ENCODE data around the gene LRFN3. TPM values are rescaled to one million over a fixed set of nuclear protein-coding genes. Genes with fewer than 3 reads are reported as not detected.
A peak's percentile ranks its signal among the peaks of the same experiment; 100 is the strongest.

The LRFN3 gene
- total RNA-seq, 1 donor from 2014 or later, result 14.4 TPM

DNA sequence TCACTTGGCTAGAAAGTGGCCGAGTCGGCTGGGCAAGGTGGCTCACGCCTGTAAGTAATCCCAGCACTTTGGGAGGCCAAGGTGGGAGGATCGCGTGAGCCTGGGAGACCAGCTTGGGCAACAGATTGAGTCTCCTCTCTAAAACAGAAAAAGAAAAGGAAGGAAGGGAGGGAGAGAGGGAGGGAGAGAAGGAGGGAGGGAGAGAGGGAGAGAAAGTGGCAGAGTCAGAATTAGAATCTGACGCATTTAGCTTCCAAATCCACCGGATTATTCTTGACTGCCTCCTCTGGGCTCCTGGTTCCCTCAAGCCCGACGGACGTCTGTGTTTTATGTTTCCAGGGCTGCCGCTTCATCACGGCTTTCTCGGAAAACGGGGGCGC is 22.5 kb downstream of the LRFN3 start:
- no peaks in the 10 kb centered on the region for H3K36me3 ChIP-seq (ENCODE audit: control insufficient read depth, insufficient read depth, low read length)
- DNase-seq (ENCODE audit: low read depth), result no peak
- H3K27me3 ChIP-seq (ENCODE audit: control insufficient read depth, insufficient read depth, low read length), result peaks cover 31% of the 10 kb centered on the region
- TF ChIP-seq, protein P1, sequence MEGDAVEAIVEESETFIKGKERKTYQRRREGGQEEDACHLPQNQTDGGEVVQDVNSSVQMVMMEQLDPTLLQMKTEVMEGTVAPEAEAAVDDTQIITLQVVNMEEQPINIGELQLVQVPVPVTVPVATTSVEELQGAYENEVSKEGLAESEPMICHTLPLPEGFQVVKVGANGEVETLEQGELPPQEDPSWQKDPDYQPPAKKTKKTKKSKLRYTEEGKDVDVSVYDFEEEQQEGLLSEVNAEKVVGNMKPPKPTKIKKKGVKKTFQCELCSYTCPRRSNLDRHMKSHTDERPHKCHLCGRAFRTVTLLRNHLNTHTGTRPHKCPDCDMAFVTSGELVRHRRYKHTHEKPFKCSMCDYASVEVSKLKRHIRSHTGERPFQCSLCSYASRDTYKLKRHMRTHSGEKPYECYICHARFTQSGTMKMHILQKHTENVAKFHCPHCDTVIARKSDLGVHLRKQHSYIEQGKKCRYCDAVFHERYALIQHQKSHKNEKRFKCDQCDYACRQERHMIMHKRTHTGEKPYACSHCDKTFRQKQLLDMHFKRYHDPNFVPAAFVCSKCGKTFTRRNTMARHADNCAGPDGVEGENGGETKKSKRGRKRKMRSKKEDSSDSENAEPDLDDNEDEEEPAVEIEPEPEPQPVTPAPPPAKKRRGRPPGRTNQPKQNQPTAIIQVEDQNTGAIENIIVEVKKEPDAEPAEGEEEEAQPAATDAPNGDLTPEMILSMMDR (IDR thresholded peaks at IDR 0.05; ENCODE audit: insufficient read depth, low read length, poor library complexity, severe bottlenecking), result no peak
- no peak overlapping the region for H3K4me3 ChIP-seq (ENCODE audit: low read depth, low read length)

DNA sequence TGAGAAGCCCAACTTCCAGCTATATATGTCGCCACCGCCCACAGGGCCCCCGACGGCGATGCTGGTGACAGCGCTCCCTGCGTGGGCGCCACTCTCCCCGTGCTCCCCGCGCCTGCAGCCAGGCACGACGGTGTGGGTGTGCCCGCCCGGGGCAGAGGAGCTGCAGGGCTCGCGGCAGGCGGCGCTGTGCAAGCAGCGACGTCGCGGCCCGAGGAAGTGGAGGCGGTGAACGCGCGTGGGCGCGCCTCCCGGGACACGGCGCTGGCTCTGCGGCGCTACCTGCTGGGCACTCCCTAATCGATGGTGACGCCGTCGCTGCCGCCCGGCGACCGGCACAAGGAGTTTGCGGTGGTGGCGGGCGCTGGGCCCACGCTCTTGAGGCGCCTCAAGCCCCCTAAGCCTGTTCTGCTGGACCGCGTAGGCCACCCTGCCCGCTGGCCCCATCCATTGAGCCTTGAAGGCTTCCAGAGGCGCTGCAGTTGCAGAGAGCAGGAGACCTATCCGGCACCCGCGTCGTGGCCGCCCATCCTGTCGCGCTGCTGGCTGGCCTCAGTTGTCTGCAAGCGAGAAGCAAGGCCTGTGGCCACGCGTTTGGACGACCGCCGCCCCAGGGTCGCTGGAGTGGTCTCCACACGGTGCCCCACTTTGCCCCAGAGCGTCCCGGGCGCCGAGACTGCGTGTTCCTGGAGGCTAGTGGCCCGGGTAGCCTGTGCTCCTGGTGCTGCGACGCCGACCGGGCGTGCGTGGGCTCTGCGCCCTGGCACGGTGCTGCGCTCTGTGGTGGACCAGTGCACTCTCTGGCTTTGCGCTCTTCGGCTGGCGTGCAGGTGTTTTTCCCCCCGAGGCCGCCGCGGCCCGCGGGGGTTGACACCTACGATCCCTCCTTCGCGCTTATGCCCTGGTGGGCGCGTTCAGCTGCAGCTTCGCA is 23.1 kb downstream of the LRFN3 start:
- H3K27me3 ChIP-seq (ENCODE audit: control insufficient read depth, insufficient read depth, low read length), result peaks cover 31% of the 10 kb centered on the region
- H3K4me3 ChIP-seq (ENCODE audit: low read depth, low read length), result no peak overlapping the region
- no peak for DNase-seq (ENCODE audit: low read depth)
- H3K36me3 ChIP-seq (ENCODE audit: control insufficient read depth, insufficient read depth, low read length), result no peaks in the 10 kb centered on the region
- TF ChIP-seq, protein P1 (IDR thresholded peaks at IDR 0.05; ENCODE audit: insufficient read depth, low read length, poor library complexity, severe bottlenecking), result no peak

DNA sequence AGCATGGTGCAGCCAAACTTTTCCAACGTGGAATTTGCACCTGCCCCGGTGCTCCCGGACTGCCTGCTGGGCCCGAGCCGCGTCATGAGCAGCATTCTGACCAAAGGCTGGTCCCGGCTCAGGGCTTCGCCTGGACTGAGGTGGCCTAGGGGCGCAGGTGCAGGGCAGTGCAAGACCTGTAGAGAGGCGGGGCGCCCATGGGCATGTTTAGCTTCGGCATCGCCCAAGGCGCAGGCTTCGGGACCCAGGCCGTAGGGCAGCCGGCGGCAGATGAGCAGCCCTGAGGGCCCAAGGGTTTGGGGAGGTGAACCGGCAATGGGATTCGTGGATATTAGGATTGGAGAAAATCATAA is 23.8 kb downstream of the LRFN3 start:
- TF ChIP-seq, protein P1 (IDR thresholded peaks at IDR 0.05; ENCODE audit: insufficient read depth, low read length, poor library complexity, severe bottlenecking), result no peak
- no peak overlapping the region for H3K4me3 ChIP-seq (ENCODE audit: low read depth, low read length)
- H3K36me3 ChIP-seq (ENCODE audit: control insufficient read depth, insufficient read depth, low read length), result no peaks in the 10 kb centered on the region
- H3K27me3 ChIP-seq (ENCODE audit: control insufficient read depth, insufficient read depth, low read length), result peaks cover 31% of the 10 kb centered on the region
- no peak for DNase-seq (ENCODE audit: low read depth)

DNA sequence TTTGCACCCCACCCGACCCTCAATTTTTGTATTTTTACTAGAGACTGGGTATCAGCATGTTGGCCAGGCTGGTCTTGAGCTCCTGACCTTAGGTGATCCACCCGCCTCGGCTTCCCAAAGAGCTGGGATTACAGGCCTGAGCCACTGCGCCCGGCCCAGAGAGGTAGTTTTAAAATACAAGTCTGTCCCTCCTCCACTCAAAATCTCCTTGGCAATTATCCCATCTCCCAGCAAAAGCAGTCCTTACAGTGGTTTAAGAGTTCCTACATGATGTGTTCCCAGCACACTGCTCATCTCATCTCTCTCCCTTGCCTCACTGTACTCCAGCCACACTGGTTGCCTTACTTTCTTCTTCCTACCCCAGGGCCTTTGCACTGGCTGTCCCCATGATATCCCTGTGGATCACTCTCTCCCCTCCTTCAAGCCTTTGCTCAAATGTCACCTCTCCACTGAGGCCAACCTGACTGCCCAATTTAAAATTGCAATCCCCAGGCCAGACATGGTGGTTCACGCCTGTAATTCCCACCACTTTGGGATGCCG is 24.3 kb downstream of the LRFN3 start:
- Histone ChIP-seq H3K4me3 (ENCODE audit: low read depth, low read length) (no peak overlapping the region), H3K27me3 (ENCODE audit: control insufficient read depth, insufficient read depth, low read length) (peaks cover 31% of the 10 kb centered on the region), H3K36me3 (ENCODE audit: control insufficient read depth, insufficient read depth, low read length) (no peaks in the 10 kb centered on the region)
- TF ChIP-seq, protein P1 (IDR thresholded peaks at IDR 0.05; ENCODE audit: insufficient read depth, low read length, poor library complexity, severe bottlenecking), result no peak
- DNase-seq (ENCODE audit: low read depth), result no peak

DNA sequence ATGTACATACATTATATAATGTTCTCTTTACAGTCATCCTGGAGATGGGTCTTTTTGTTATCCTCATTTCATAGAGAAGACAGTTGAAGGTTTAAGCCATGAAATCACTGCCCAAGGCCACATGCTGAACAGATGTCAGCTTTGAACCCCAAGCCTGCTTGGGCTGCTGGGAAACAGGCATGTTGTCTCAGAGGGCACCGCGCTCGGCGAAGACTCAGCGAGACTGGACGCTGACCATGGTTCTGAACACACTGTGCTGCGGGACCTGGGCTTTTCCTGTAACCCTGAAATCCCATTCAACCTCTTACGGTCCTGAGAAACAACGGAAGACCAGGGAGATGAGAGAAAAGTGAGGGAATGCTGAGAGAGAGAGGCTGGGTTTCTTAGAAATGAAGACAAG is 27.3 kb downstream of the LRFN3 start:
- Histone ChIP-seq H3K4me3 (ENCODE audit: low read depth, low read length) (no peak overlapping the region), H3K27me3 (ENCODE audit: control insufficient read depth, insufficient read depth, low read length) (peaks cover 19% of the 10 kb centered on the region), H3K36me3 (ENCODE audit: control insufficient read depth, insufficient read depth, low read length) (no peaks in the 10 kb centered on the region)
- DNase-seq (ENCODE audit: low read depth), result peak; percentile 23
- TF ChIP-seq, protein P1 (IDR thresholded peaks at IDR 0.05; ENCODE audit: insufficient read depth, low read length, poor library complexity, severe bottlenecking), result no peak
